Ishikawa (cell line): Measurements from ENCODE around the gene METRNL.

Experiments used
- CEBPB ChIP-seq: IDR thresholded peaks from 2 replicates; pipeline ENCODE4 v1.6.1; 2012
- CREB1 ChIP-seq: IDR thresholded peaks from 2 replicates; pipeline ENCODE4 v1.6.1; 2012; ENCODE audit warnings: low read depth
- EGR1 ChIP-seq: IDR thresholded peaks from 2 replicates; pipeline ENCODE4 v1.6.1; 2012
- EP300 ChIP-seq: IDR thresholded peaks from 2 replicates; pipeline ENCODE4 v1.6.1; 2012; ENCODE audit warnings: borderline replicate concordance
- FOXM1 ChIP-seq: IDR thresholded peaks from 2 replicates; pipeline ENCODE4 v1.6.1; 2012; ENCODE audit warnings: low read depth, borderline replicate concordance
- NFIC ChIP-seq: IDR thresholded peaks from 2 replicates; pipeline ENCODE4 v1.6.1; 2012
- RAD21 ChIP-seq: IDR thresholded peaks from 2 replicates; pipeline ENCODE4 v1.6.1; 2012; ENCODE audit warnings: low read depth
- TAF1 ChIP-seq: IDR thresholded peaks from 2 replicates; pipeline ENCODE4 v1.6.1; 2012; ENCODE audit warnings: low read depth, mild to moderate bottlenecking
- TCF12 ChIP-seq: IDR thresholded peaks from 2 replicates; pipeline ENCODE4 v1.6.1; 2012; ENCODE audit warnings: low read depth
- TEAD4 ChIP-seq: IDR thresholded peaks from 2 replicates; pipeline ENCODE4 v1.6.1; 2012
- YY1 ChIP-seq: IDR thresholded peaks from 2 replicates; pipeline ENCODE4 v1.6.1; 2012; ENCODE audit warnings: low read depth
- ZBTB7A ChIP-seq: IDR thresholded peaks from 2 replicates; pipeline ENCODE4 v1.6.1; 2012; ENCODE audit warnings: low read depth
- TF ChIP-seq, protein P1 (sequence below): IDR thresholded peaks from 2 replicates; pipeline ENCODE4 v1.6.1; 2012
- TF ChIP-seq, protein P2 (sequence below): IDR thresholded peaks from 2 replicates; pipeline ENCODE4 v1.6.1; 2012; ENCODE audit warnings: low read depth, mild to moderate bottlenecking
- TF ChIP-seq, protein P3 (sequence below): IDR thresholded peaks from 2 replicates; pipeline ENCODE4 v1.6.1; 2012

Gene METRNL

DNA sequence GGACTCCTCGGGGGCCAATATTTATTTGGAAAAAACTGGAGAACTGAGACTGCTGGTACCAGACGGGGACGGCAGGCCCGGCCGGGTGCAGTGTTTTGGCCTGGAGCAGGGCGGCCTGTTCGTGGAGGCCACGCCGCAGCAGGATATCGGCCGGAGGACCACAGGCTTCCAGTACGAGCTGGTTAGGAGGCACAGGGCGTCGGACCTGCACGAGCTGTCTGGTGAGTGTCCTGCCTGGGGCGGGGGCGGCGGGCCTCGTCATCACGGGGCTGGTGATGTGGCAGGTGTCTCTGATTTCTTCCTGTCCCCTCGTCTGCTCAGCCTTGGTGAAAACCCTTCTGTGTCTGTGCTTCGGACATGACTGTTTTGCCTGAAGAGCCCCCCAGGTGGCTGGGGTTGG lies 5.7 kb downstream of the METRNL start:
- TF ChIP-seq, protein P1, sequence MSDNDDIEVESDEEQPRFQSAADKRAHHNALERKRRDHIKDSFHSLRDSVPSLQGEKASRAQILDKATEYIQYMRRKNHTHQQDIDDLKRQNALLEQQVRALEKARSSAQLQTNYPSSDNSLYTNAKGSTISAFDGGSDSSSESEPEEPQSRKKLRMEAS, result no peak
- TF ChIP-seq, protein P2, sequence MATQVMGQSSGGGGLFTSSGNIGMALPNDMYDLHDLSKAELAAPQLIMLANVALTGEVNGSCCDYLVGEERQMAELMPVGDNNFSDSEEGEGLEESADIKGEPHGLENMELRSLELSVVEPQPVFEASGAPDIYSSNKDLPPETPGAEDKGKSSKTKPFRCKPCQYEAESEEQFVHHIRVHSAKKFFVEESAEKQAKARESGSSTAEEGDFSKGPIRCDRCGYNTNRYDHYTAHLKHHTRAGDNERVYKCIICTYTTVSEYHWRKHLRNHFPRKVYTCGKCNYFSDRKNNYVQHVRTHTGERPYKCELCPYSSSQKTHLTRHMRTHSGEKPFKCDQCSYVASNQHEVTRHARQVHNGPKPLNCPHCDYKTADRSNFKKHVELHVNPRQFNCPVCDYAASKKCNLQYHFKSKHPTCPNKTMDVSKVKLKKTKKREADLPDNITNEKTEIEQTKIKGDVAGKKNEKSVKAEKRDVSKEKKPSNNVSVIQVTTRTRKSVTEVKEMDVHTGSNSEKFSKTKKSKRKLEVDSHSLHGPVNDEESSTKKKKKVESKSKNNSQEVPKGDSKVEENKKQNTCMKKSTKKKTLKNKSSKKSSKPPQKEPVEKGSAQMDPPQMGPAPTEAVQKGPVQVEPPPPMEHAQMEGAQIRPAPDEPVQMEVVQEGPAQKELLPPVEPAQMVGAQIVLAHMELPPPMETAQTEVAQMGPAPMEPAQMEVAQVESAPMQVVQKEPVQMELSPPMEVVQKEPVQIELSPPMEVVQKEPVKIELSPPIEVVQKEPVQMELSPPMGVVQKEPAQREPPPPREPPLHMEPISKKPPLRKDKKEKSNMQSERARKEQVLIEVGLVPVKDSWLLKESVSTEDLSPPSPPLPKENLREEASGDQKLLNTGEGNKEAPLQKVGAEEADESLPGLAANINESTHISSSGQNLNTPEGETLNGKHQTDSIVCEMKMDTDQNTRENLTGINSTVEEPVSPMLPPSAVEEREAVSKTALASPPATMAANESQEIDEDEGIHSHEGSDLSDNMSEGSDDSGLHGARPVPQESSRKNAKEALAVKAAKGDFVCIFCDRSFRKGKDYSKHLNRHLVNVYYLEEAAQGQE, result no peak

DNA sequence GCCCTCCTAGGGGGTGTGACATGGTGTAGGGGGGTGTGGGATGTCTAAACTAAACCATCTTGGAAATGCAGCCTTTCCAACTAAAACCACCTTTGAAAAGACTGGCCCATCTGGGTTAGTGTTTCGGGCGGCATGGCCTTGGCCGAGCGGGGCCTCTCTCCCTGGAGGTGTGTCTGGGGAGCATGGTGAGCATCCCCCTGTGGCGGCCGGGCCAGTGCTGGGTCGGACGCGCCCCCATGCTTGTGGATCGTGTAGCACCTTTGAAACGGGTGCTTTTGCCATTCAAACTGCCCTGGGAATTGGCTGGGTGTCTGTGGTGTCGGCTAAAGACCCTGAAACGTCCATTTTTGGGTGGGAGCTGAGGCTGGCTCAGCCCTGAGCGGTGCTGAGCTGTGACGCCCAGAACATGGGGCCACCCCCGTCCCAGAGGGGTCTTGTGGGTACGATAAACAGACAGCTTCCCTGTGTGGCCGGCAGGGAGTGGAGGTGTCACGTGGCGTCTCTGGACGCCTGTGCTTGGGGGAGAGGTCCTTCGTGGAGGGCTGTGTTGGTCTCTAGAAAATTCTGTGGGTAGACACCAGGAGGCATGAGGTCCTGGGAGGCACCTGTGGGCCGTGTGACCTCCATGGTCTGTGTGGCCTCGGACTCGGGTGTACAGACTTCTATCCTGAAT lies 6.3 kb downstream of the METRNL start:
- TF ChIP-seq NFIC (no peak), CEBPB (no peak), TAF1 (no peak), ZBTB7A (no peak), CREB1 (no peak), TCF12 (no peak), EGR1 (no peak), YY1 (no peak), FOXM1 (no peak)
- TF ChIP-seq, protein P3, sequence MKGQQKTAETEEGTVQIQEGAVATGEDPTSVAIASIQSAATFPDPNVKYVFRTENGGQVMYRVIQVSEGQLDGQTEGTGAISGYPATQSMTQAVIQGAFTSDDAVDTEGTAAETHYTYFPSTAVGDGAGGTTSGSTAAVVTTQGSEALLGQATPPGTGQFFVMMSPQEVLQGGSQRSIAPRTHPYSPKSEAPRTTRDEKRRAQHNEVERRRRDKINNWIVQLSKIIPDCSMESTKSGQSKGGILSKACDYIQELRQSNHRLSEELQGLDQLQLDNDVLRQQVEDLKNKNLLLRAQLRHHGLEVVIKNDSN, result no peak
- TF ChIP-seq, protein P2, result no peak
- TF ChIP-seq, protein P1, result no peak

DNA sequence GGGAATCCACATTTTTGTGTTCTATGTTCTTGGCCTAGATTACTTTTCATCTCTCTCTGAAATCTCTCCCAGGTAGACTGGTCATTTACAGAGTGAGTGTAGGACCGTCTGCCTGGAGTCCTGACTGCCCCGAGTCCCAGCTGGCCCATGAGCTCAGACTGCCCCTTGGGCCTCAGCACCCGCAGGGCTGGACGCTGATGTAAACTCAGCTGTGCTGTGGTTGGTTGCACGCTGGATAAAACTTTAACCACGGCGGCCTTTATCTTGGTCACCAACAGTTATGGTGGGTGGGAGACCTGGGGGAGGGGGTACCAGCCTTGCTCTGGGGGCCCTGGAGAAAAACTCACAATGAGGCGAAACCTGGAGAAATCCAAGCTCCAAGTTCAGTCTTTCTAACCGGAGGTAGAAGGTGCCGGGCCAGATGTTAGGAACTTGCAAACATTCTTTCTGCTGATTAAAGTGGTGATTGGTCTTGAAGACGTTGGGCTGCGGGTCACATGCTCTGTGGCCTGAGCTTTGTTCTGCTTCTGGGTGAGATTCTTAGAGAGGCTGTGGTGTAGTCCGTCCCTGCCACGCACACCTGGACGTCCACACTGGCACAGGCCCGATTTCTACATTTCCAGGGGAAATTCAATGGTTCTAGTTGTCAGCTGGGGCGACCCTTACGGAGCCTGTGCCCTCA lies 6.9 kb downstream of the METRNL start:
- TF ChIP-seq, protein P1, result no peak
- TF ChIP-seq NFIC (no peak), EP300 (no peak), RAD21 (no peak)

DNA sequence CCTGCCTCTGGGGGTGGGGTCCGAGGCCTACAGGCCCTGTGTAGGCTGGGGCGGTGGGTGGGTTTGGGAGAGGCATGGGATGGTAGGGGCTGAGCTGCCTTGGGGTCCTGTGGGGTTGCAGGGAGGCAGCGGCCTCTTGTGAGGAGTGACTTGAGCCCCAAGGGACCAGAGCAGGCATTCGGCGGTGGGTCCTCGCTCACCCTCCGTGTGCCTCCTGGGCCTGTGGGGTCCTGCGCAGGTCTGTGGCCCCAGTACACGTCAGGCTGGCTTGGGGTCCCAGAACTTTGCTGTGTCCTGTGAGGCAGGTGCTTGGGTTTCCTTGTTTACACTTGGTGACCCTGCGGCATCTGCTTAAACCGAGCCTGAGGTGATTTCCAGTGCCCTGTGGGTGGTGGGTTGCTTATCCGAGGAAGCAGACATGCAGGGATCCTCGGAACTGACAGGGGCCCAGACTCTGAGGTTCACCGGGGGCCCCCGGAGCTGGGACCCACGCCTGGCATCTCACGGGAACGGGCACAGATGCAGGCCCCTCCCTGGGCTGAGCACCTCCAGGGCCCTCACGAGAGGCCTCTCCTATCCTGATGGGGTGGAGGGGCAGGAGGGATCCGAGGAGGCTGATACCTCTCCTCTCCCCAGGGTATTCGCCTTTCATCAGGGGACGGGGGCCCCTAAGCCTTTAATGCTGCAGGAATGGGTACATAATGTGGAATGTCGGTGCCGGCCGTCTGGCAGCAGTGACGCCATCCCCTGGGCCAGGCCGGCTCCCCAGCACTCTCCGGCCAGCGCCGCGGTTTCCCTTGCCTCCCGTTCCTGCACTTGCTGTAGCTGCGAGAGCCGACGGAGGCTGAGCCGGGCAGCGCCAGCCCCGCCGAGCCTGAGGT lies 7.7 kb downstream of the METRNL start:
- TF ChIP-seq, protein P1, result no peak
- TF ChIP-seq CREB1 (no peak), TCF12 (no peak), NFIC (no peak), RAD21 (no peak), YY1 (no peak), ZBTB7A (no peak), FOXM1 (no peak), TEAD4 (no peak), EP300 (no peak), EGR1 (no peak), CEBPB (no peak), TAF1 (no peak)
- TF ChIP-seq, protein P3, result no peak
- TF ChIP-seq, protein P2, result no peak
